Parathyroid adenoma (tissue), 2 donors: ENCODE measurements around the gene VPS50.

Experiments used
- H2AFZ ChIP-seq: fragments of 300-600 bp; sonication (generic); one replicate; pipeline ENCODE4 v1.7.0; 2017; ENCODE audit warnings: antibody characterized with exemption, mild to moderate bottlenecking
- H3K27ac ChIP-seq: fragments of 300-600 bp; sonication (generic); one replicate; pipeline ENCODE4 v1.7.0; 2017
- H3K27me3 ChIP-seq: fragments of 300-600 bp; sonication (generic); one replicate; pipeline ENCODE4 v1.7.0; 2017; ENCODE audit warnings: low read length; ENCODE audit not compliant: control insufficient read depth, insufficient read depth
- H3K36me3 ChIP-seq: fragments of 300-600 bp; sonication (generic); one replicate; pipeline ENCODE4 v1.7.0; 2017; ENCODE audit warnings: low read length; ENCODE audit not compliant: control insufficient read depth, insufficient read depth
- H3K4me1 ChIP-seq: fragments of 300-600 bp; sonication (generic); one replicate; pipeline ENCODE4 v1.7.0; 2017; ENCODE audit warnings: control low read depth
- H3K4me2 ChIP-seq: fragments of 300-600 bp; sonication (generic); one replicate; pipeline ENCODE4 v1.7.0; 2017; ENCODE audit warnings: low read length
- H3K4me3 ChIP-seq: fragments of 300-600 bp; sonication (generic); one replicate; pipeline ENCODE4 v1.7.0; 2017; ENCODE audit warnings: low read depth, low read length
- H3K79me2 ChIP-seq: fragments of 300-600 bp; sonication (generic); one replicate; pipeline ENCODE4 v1.7.0; 2017; ENCODE audit warnings: control low read depth
- H3K9ac ChIP-seq: fragments of 300-600 bp; sonication (generic); one replicate; pipeline ENCODE4 v1.7.0; 2017; ENCODE audit warnings: mild to moderate bottlenecking
- H3K9me3 ChIP-seq: fragments of 300-600 bp; sonication (generic); one replicate; pipeline ENCODE4 v1.7.0; 2017; ENCODE audit warnings: low read length; ENCODE audit not compliant: control insufficient read depth
- TF ChIP-seq, protein P1 (sequence below): fragments of 300-600 bp; sonication (generic); IDR thresholded peaks from one replicate; pipeline ENCODE4 v1.7.0; 2017; ENCODE audit warnings: antibody characterized with exemption, mild to moderate bottlenecking
- donor health status: primary hyperparathyroidism.

VPS50 gene

DNA sequence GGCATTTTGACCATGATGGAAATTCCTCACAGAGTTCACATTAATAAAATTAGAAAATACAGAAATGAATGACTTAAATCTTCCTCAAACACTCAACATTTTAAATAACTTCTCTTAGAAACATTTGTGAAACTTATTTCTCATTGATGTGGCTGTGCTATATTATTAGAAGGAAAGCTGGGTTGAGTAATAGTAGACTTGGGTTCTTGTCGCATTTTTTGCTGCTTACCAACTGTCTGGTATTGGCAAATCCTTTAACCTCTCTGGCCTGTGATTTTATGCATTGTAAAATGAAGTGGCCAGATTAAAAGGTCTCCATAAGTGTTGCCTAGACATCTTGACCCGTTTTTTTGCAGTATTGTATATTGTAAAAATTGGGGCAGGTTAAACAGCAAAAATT is 66.5 kb downstream of the VPS50 start:
- H3K27me3 ChIP-seq: no peaks in the 10 kb centered on the region
- H3K27ac ChIP-seq: no peak overlapping the region
- no peaks in the 10 kb centered on the region for H3K79me2 ChIP-seq
- no peak overlapping the region for H2AFZ ChIP-seq
- no peak overlapping the region for H3K4me2 ChIP-seq
- H3K36me3 ChIP-seq: no peaks in the 10 kb centered on the region
- no peaks in the 10 kb centered on the region for H3K9me3 ChIP-seq
- no peak overlapping the region for H3K9ac ChIP-seq
- no peak overlapping the region for H3K4me3 ChIP-seq
- H3K4me1 ChIP-seq: no peaks in the 10 kb centered on the region
- TF ChIP-seq, protein P1, sequence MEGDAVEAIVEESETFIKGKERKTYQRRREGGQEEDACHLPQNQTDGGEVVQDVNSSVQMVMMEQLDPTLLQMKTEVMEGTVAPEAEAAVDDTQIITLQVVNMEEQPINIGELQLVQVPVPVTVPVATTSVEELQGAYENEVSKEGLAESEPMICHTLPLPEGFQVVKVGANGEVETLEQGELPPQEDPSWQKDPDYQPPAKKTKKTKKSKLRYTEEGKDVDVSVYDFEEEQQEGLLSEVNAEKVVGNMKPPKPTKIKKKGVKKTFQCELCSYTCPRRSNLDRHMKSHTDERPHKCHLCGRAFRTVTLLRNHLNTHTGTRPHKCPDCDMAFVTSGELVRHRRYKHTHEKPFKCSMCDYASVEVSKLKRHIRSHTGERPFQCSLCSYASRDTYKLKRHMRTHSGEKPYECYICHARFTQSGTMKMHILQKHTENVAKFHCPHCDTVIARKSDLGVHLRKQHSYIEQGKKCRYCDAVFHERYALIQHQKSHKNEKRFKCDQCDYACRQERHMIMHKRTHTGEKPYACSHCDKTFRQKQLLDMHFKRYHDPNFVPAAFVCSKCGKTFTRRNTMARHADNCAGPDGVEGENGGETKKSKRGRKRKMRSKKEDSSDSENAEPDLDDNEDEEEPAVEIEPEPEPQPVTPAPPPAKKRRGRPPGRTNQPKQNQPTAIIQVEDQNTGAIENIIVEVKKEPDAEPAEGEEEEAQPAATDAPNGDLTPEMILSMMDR: no peak

DNA sequence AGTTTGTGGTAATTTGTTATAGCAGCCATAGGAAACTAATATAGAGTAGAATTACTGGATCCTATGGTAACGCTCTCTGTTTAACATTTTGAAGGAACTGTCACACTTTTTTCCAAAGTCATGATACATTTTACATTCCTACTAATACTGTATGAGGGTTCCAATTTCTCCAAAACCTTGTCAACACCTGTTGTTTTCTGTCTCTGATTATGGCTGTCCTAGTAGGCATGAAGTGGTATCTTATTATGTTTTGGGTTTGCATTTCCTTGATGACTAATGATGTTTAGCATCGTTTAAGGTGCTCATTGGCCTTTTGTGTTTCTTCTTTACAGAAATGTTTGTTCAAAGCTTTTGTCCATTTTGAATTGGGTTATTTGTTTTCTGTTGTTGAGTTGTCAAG is 69.6 kb downstream of the VPS50 start:
- TF ChIP-seq, protein P1: no peak
- Histone ChIP-seq H2AFZ (no peak overlapping the region), H3K27ac (no peak overlapping the region), H3K9me3 (no peaks in the 10 kb centered on the region), H3K4me3 (no peak overlapping the region), H3K4me1 (no peaks in the 10 kb centered on the region), H3K27me3 (no peaks in the 10 kb centered on the region), H3K9ac (no peak overlapping the region), H3K4me2 (no peak overlapping the region), H3K36me3 (no peaks in the 10 kb centered on the region), H3K79me2 (no peaks in the 10 kb centered on the region)

DNA sequence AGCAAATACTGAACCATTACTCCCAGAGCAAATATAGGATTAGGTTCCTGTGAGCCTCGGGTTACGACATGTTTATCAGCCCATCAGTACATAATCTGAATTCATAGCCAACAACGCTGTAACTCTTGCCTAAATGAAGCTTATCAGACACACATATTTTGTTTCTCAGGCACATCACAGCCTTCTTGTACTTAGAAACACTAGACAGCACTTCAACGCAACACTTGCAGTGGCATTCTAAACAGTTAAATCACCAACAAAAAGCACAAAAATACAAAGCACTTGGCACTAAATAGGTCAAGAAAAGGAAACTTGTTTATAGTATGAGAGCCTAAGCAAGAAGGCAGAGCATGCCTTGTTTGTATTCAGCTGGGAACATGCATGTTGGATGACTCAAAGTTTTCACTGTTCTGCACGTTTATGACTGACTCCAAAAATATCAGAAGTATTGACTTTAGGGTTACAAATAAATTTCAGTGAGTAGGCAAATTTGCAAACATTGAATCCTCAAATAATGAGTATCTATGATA is 75.0 kb downstream of the VPS50 start:
- no peaks in the 10 kb centered on the region for H3K9me3 ChIP-seq
- no peak overlapping the region for H3K4me2 ChIP-seq
- no peaks in the 10 kb centered on the region for H3K4me1 ChIP-seq
- no peaks in the 10 kb centered on the region for H3K36me3 ChIP-seq
- H3K9ac ChIP-seq: no peak overlapping the region
- TF ChIP-seq, protein P1: no peak
- H3K27me3 ChIP-seq: no peaks in the 10 kb centered on the region
- H3K79me2 ChIP-seq: no peaks in the 10 kb centered on the region
- H3K27ac ChIP-seq: no peak overlapping the region
- no peak overlapping the region for H3K4me3 ChIP-seq
- no peak overlapping the region for H2AFZ ChIP-seq

DNA sequence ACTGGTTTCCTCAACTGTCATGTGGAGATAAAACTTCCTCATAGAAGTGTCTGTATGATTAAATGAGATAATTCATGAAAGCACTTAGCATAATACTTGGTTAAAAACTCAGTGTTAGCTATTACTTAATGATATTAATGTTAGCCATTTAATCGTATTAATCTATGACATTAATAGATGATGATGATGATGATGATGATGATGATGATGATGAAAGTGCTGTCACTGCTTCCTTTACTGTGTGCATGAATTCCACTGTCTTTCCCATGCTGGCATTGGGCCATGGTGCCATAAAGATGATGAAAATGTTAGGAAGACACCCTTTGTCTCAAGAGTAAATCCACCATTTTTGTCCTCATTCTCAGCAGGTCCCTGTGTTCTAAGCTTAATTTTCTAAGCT is 75.8 kb downstream of the VPS50 start:
- no peak overlapping the region for H3K9ac ChIP-seq
- H3K4me3 ChIP-seq: no peak overlapping the region
- H3K36me3 ChIP-seq: no peaks in the 10 kb centered on the region
- H3K4me2 ChIP-seq: no peak overlapping the region
- no peaks in the 10 kb centered on the region for H3K9me3 ChIP-seq
- no peak overlapping the region for H3K27ac ChIP-seq
- H2AFZ ChIP-seq: no peak overlapping the region
- TF ChIP-seq, protein P1: no peak
- no peaks in the 10 kb centered on the region for H3K27me3 ChIP-seq
- no peaks in the 10 kb centered on the region for H3K4me1 ChIP-seq
- no peaks in the 10 kb centered on the region for H3K79me2 ChIP-seq

DNA sequence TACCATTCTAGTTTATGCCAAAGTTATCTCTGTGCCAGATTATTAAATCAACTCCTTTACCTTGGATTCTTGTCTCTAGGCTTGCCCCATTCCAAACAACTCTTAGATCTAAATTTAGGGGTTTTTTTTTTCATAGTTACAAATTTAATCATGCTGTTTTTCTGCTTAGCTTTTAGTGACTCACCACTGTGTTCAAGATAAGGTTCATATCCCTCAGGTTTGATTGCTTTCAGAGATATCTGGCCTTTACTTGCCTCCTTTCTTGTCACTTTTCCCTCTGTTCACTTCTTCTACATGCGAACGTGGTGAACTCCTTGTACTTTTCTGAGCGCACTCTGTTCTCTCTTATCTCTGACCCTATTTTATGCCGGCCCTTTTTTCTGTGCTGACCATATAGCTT is 78.2 kb downstream of the VPS50 start:
- Histone ChIP-seq H3K27me3 (no peaks in the 10 kb centered on the region), H3K27ac (no peak overlapping the region), H3K4me3 (no peak overlapping the region), H2AFZ (no peak overlapping the region), H3K79me2 (no peaks in the 10 kb centered on the region), H3K9me3 (no peaks in the 10 kb centered on the region), H3K4me2 (no peak overlapping the region), H3K36me3 (no peaks in the 10 kb centered on the region), H3K9ac (no peak overlapping the region), H3K4me1 (no peaks in the 10 kb centered on the region)
- TF ChIP-seq, protein P1: no peak
